CD4-positive, alpha-beta T cell treated with Interleukin-2 at 100 ng/mL for 4 hours (primary cell): ENCODE measurements around the gene DROSHA.

ENCODE experiments used
- DNase-seq: peaks from one replicate; pipeline ENCODE4 v3.0.0-alpha.2; 2020; ENCODE audit warnings: low spot score

DROSHA gene

DNA sequence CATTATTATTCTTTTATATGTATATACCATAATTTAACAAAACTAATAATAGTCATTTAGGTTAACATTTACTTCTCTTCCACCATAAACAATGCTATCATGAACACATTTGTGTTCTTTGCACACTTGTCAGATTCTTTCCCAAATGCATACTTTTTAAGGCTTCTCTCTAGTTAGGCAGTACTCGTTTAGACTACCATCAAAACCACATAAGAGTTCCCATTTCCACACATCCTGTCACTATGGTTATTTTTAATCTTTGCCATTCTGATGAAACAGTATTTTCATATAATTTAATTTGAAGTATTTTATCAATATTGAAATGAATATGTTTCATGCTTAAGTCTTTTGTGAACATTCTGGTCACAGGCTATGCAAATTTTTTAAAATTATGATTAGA is 15.1 kb downstream of the DROSHA start:
- DNase-seq = no peak

DNA sequence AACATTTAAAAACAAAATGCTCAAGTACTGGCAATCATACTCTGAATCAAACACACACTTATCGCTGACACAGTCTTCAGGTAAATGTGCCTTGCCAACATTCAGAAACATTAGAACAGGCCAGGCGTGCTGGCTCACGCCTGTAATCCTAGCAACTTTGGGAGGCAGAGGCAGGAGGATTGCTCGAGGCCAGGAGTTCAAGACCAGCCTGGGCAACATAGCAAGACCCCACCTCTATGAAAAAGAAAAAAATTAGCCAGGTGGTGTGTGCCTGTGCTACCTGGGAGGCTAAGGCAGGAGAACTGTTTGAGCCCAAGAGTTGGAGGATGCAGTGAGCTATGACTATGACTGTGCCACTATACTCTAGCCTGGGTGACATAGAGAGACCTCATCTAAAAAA is 20.6 kb downstream of the DROSHA start:
- no peak for DNase-seq

DNA sequence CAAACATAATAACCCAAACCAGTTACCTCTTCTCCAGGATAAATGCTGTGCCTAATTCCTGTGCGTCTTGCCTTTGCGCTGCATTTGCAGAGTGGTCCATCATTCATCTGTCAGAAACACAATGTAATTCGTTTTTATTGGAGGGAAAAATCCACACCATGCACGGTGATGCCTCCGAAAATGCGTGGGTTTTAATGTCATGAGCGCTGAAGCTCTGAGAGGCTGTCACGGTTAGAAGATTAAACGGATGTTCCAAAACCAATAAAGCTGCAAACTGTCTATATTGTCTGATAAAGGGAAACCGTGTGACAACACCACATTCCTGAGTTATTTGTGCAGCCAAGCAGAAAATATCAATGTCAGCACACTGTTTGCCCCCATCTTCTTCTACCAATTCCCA is 27.4 kb downstream of the DROSHA start:
- no peak for DNase-seq

DNA sequence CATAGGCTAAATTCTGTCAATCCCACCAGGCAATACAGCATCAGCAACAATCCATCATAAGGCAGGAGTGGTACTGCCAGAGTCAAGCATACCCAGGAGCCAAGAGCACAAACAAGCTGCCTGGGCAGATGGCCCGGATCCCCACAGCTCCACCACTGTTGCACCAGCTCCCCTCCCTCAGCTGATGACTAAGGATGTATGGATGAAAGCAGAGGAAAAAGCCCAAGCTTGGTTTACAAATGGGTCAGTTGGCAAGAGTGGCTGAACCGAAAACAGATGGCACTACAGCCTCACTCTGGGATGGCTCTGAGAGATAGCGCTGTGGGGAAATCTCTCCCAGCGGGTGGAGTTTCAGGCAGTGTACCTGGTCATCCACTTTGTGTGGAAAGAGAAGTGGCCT is 29.4 kb downstream of the DROSHA start:
- no peak for DNase-seq

DNA sequence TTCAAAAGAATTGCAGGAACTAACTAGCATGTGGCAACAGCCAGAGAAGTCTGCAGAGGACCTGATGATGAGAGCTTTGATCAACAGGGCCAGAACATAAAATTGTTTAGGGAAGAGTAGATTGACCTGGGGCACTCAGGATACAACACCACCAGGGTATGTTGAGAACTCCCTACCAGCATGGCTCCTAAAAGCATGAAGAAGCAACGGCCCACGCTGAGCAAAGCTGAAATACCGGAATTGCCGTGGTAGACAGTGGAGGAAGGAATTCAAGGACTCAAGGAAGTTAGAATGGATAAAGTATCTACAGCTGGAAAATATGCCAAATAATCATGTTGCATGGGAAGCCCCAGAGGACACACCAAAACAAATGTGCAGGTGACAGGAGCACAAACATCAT is 31.6 kb downstream of the DROSHA start:
- DNase-seq = no peak

DNA sequence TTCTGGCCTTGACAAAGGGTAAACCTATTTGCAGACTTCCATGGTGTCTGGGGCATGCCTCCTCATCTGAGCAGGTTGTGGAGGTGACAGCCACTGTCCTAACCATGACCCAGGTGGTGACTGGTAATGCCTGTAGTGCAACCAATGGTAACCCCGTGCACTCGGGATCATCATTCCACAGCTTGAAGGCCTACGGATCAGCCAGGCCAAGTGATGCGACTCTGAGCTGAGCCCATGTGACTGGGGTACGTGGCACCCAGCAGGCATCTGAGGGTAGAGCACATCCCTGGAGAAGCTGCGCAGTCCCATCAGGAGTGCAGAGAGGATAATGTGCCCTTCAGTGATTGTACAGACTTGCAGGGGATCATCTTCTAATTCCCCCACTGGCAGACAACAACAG is 35.0 kb downstream of the DROSHA start:
- DNase-seq = no peak

DNA sequence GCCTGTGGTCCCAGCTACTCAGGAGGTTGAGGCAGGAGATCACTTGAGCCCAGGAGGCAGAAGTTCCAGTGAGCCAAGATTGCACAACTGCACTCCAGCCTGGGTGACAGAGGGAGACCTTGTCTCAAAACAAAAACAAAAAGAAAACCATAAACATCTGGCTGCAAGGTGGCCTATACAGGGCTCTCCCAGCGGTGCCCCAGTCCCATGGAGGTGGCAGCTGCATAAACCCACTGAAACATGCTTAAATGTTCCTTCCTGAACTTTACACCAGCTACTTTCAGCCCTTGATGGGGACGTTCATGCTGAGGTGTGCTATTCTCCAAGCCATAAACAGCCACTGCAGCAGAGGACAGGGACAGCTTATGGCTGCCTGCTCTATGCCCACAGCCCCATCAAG is 35.6 kb downstream of the DROSHA start:
- no peak for DNase-seq

DNA sequence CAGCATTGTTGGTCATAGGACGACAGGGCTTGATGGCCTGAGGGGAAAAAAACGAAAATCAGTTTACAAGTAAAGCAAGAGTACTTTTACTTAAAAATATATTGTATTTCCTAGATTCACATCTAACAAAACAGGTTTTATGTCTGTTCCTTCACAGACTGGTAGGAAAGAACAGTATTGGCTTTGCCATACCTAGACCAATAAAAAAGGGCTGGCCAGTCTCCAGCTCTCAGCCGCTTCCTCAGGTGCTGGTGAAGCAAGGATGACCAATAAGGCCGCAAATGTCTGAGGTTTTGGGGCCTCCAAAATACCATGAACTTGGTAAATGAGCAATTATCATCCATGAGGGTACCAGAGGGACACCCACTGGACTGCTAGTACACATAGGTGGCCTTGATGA is 36.6 kb downstream of the DROSHA start:
- DNase-seq = no peak

DNA sequence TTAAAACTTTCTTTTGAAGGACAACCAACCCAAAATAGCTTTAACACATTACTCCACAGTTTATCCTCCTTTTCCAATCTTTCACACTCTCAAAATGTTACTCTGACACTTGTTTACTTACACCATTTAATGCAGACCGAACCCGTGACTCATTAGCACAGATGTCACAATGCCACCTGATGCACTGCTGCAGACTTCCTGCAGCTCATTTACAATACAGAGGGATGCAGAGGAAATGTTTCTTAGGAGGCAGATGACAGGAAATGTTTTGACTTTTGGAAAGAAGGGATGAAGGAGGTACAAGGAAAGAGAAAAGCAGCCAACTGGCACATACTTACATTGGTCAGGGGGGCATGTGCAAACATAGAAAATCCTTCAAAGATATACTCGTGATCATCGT is 39.0 kb downstream of the DROSHA start:
- no peak for DNase-seq

DNA sequence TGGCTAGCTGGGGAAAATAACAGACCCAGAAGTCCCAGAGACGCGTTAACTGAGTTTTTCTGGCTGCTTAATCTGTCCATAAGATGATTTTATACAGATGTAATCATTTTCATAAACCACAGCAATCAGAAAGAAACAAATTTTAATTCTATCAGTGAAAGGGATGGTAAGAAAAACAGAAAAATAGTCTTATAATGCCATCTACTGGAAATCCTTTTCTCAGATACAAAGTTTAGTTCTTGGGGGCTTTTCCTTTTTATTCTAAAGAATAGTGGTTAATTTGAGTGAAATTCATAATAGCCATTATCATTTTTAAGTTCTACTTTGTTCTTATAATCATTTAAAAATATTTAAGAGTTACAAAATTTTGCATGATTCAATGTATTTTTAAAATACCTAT is 44.4 kb downstream of the DROSHA start:
- DNase-seq = no peak

DNA sequence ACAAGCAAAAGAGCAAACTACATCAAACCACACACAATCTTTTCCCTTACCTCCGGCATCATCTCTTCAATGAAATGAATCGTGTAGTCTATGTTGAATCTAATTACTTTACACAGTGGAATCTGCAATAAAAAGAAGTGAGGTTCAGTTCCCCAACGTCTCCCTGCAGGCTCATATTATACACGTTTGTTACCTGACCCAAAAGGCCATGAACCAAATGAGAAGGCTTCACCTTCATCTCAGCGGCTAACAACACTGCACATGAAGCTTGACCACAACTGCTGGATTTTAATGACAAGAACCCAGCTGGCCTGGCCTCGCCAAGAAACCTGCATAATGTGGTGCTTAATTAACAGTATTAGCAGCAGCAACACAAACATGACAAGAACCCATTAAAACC is 45.5 kb downstream of the DROSHA start:
- DNase-seq = no peak

DNA sequence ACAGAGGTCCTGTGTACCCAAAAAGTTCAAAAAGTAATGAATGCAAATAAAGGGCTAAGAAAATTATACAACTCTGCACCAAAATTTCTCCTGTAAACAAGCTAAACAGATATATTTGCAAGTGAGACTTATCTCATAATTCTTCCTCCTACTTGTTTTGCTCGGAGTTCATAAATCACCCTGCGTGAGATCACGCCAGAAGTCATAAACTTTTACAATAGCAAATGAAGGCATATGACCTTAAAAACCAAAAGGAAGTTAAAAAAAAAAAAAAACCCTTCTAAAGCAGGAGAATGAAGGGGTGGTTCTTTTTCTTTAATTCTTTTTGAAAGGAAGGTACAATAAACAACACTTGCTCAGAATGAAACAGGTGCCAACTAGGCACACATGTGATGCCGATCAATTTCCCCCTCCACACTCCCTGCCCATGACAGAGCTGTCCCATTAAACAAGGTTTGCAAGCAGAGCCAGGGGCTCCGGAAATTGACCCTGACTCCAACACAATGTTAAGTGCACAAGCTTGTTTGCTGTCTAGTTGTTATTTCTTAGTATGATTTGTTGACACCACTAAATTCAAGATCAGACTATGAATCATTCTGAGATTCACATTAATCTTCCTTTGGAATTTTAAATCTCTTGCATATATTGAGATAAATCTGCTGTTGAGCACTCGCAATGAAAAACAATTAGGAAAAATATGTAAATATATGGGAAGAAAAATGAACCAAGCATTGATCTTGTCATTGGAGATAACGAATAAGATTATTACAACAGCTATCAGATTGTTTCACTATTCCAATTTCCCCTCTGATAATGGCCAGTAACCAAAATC is 46.3 kb downstream of the DROSHA start:
- no peak for DNase-seq

DNA sequence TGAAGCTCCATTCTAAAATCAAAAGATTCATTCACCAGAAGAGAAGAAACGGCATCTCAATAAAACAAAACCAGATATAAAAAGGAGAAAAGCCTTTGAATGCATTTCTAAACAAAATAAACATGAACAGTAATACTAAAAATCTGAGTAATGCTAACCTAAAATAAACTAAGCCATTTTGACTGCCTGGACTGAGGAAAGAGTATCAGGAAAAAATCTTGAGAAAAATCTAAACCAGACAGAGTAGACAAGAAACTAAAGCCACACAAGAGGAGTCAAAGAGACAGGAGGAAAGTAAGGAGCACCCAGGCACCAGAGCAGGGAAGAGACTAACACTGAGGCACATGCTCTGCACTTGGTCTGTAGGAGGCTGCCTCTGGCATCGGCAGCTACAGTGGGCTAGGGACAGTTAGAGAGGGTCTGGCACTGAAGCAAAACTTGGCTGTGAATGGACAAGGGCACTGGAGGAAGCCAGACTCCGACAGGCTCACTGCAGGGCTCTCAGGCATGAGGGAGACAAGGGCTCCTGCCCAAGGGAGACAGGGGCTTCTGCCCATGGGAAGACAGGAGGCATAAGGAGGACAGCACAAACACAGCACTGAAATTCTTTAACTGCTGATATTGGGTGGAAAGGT is 50.2 kb downstream of the DROSHA start:
- no peak for DNase-seq

DNA sequence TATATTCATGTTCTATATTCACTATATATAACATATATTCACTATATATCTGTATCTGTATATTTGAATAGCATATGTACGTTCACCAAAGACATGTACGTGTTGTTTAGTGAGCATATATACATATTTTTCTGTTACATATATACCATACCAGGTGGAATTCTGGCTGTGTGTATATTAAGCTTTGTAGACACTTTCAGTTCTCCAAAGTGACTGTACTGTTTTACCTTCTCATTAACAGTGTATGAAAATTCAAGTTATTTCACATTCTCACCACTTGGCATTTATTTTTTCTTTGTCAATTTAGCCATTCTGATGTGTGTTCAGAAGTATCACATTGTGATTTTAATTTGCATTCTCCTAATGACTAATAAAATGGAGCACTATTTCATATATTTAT is 52.2 kb downstream of the DROSHA start:
- no peak for DNase-seq

DNA sequence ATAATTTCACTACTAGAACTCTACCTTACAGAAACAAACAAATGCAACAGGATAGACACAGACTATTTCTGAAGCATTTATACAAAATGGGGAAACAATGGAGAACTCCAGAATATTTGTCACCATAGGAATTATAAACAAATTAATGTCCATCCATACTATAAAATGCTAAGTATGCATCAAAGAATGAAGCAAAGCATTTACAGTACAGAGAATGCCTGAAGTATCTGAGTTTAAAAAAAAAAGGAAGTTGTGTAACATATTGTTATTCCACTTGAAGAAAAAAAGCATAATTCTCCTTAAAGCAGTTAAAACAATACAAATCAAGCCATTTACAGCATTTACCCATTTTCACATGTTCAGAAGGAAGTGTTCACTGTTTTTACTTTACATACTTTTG is 53.0 kb downstream of the DROSHA start:
- no peak for DNase-seq

DNA sequence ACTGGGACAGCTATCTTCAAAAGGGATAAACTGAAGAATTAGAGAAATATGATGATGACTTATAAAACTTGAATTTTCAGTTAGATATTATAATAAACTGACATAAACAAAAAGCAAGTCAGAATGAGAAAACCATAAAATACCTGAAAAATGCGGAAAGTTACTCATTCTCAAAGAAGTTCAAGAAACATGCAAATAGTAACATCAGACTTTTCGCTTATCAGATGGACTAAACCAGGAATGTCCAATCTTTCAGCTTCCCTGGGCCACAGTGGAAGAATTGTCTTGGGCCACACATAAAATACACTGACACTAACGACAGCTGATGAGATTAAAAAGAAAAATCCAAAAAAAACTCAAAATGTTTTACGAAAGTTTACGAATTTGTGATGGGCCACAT is 53.9 kb downstream of the DROSHA start:
- DNase-seq = no peak

DNA sequence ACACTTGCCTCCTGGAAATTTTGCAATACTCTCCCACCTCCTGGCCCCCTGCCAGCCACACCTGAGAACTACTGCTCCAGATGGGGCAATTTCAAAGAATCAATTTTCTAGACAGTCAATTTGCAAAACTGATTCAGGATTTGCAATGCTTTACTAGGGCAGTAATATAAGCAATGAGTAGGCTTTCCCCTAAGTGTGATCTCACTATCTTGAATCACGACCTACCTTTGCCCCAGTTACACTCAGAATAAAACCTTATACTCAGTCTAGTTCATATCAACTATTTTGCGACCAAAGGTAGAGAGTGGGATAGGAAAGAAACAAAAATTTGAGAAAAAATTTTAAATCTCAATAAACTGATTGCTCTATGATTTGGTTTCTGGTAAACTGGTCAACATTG is 54.4 kb downstream of the DROSHA start:
- DNase-seq = no peak

DNA sequence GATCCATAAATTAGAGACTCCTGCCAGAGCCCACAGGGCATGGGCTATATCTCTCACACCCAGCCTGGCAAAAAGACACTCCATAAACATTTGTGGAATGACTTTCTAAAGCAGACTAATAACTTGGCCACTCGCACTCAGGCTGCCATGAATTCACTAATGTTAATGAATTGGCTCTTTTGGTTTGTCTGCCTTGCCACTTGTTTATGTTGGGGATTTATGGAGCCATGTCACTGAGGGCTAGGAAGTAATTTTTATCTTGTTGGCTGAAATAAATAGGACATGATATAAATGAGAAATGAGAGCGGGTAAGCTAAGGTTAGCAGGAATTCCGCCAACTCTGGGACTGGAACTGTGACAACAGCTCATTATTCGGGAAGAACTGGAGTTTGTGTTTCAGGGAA is 55.2 kb downstream of the DROSHA start:
- no peak for DNase-seq

DNA sequence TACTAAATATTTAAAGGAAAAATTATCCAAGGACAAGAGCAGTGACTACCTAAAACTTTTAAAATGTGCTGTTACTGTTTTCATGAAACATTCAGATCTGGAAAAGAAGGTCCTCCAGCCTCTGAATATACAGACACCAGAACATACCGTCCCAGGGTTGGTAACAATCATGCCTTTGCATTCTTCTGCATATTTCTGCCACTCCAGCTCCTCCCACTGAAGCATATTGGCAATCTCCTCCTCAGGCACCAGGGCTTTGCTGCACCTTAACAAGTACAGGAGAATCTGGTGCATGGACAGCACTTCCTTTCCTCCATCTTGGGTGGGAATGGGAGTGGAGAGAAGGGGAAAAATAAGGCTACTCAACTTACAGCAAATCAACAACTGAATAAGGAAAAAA is 60.0 kb downstream of the DROSHA start:
- no peak for DNase-seq

DNA sequence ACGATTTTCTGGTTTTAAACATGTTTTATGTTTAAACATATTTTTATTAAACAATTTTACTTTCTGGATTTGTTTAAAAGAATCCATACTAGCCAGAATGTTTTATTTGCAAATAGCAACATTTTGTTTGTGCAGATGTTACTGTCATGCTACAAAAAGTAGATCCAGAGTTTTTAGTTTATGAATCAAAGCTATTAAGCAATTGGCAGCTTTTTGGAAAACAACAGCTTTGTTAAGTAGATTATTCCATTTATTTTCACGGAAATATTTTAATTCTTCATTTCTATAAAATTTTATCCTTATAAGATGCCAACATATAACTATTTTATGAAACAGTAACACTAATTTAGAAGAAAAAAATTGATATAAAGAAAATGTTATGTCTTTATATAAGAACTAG is 60.9 kb downstream of the DROSHA start:
- DNase-seq = no peak

DNA sequence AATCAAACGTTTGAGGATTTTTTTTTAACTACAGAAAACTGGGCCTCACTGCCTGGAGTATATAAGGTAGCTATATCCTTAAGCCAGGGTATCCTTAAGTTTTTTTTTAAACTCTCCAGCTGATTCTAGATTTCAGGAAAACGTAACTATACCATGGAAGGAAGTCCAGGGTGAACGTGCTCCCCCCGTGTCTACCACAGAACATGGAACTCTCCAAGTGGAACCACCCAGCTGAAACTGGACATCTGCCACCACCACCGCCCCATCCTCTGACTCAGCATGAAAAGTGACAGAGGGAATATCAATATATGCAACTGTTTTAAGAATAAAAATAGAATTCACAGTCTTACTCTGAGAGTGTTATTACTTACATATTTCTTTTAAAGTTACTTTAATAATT is 61.3 kb downstream of the DROSHA start:
- no peak for DNase-seq

DNA sequence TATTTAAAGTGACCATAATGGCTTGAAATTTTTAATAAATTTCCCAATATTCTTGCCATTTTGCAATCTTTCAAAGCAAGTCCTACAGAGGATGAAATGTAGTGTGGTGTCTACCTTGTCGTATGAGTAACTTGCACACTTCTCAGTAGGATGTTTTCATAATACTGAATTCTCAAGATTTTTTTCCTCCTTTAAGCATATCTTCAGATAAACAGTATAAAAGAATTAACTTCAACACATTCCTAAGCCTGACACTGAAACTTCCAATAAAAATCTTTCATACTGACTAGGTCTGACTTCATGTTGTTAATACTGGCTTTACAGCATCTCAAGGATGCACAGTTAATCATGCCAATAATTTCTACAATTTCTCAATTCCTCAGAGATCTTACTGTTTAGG is 62.0 kb downstream of the DROSHA start:
- no peak for DNase-seq

DNA sequence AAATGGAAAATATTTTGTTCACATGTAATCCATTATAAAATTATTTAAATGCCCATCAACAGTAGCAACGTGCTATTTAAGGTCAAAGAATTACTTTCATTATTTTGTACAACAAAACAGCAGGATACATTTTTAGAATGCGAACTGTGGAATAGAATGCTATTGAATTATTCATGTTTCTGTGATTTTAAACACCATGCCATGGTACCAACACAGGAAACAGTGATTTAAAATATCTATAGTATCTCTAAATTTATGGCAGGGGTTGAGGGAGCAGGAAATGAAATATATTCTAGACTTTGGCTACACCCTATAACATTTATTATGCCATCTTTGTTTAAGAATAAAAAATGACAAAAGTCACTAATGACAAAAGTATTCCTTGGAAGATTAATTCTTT is 62.4 kb downstream of the DROSHA start:
- no peak for DNase-seq

DNA sequence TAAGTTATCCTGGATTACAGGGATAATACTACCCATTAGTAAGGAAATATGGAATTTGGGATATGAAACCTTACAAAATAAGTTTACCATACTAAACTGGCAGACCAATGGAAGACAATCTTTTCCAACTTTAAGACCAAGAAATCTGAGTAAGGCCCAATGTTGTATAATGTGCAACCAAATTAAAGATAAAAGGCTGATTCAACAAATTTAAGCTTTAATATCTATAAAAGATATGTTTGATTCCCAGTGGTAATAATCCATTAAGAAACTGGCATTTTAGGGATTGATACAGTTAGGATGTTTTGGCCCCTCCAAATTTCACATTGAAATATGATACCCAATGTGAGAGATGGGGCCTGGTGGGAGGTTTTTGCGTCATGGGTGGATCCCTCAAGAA is 66.6 kb downstream of the DROSHA start:
- no peak for DNase-seq
